GM18907 (cell line): ENCODE results near the gene ZEB1.
"Not testable (repeated sequence)": the region's sequence is repeated elsewhere in the genome, so short reads cannot be mapped to it uniquely, and the experiment has no call there.

Source experiments
- ATAC-seq: cut with Tn5 transposase; IDR thresholded peaks from one replicate; pipeline ENCODE4 v1.9.1; 2021; ENCODE audit warnings: mild to moderate bottlenecking, moderate library complexity; ENCODE audit not compliant: unreplicated experiment

The ZEB1 gene

DNA sequence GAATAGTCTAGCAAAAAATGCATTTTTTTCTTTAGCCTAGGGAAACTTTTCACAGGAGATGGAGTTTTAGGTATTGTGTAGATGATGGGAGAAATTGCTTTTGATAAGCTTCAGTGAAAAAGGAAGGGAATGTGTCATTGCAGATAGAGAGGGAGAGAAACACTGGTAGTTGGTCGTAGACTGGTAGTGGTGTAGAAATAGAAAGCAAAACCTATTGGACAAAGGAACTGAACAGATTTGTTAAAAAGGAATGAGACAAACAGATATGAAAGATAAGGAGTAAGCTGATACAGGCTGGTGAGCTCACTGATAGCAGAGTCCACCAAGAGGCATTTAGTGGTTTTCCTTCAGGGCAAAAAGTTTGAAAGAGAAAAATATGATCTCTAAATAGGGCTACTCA lies 94.3 kb downstream of the ZEB1 start:
- ATAC-seq = no peak

DNA sequence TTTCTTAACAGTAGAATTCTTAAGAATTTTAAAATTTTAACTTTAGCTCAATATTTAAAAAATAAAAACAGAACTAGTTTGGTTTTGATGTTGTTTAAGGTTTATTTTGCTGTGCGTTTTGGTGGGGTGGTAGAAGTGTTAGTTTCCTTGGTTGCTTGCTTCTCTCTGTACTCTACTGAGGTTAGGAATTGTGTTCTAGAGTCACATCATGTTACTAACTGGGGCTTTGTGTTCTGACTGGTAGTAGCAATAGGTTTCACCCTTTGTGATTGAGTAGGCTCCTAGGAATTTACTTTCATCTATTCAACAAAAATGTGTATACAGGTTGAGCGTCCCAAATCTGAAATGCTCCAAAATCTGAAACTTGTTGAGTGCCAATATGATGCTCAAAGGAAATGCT lies 99.5 kb downstream of the ZEB1 start:
- no peak for ATAC-seq

DNA sequence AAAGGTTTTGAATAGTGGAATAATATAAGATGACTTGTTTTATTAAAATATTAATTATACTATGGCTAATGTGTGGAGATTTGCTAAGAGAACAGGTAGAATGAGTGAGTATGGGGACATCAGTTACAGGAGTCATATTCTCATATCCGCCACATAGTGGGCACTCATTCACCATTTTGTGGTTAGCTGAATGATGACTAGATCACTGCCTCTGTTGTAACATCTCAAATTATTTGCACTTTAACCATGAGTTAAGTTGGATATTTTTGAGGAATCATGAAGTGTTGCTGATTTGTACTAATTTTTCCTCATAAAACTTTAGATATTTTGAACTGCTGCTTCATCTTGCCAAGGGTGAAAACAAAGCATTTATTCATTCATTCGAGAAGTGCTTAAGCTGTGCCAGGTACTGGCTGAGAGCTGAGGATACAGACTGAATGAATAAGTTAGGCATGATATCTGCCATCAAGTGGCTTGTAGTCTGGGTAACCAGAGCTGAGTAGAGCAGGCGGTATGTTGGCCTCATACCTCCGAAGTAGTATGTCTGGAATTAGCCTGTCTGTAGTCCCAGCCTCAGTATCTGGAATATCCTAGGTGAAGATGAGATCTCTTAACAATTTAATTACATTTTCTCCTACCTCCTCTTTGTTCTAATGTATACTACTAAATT lies 100.5 kb downstream of the ZEB1 start:
- no peak for ATAC-seq

DNA sequence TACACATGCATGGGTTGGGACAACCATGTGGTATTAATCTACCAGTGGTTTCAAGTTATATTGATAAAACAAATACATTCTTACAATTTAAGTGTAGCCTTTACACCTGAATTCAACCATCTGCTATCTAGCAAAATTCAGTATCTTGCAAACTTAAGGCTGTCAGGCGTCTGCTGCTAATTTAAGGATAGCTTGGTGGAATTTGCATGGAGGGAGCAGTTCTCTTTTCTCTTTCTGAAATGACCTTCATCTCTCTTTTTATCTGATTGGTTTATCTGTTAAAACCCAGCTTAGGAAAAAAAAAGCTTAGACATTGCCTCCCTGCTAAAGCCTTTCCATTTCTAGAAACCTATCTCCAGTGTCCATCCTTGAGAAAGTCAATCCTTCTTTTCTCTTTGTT lies 102.3 kb downstream of the ZEB1 start:
- ATAC-seq = no peak

DNA sequence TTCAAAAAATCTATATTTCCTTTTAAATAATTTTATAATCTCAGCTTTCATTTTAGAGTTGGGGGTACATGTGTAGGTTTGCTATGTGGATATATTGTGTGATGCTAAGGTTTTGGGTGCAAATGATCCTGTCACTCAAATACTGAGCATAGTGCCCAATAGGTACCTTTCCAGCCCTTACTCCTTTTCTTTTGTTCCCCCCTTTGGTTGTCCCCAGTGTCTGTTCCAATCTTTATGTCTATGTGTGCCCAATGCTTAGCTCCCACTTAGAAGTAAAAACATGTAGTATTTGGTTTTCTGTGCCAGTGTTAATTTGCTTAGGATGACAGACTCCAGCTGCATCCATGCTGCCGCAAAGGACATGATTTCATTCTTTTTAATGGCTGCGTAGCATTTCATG lies 103.6 kb downstream of the ZEB1 start:
- ATAC-seq = no peak

DNA sequence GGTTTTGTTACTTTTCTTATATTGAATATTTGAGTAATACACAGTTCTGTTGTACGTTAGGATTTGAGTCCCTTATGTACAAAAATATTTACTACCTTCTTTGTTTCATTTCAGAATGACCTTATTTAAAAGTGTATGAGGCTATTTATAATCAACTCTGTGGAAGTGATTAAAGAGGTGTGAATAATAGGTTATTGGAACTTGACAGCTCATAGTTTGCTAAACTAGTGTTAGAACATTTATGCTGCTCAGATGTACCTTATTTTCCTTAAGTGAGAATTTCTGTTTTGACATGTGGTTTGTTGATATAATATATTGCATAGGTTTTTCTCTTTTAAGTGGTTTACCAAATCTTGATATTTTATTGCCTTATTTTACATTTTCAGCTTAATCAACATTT lies 105.5 kb downstream of the ZEB1 start:
- ATAC-seq = no peak

DNA sequence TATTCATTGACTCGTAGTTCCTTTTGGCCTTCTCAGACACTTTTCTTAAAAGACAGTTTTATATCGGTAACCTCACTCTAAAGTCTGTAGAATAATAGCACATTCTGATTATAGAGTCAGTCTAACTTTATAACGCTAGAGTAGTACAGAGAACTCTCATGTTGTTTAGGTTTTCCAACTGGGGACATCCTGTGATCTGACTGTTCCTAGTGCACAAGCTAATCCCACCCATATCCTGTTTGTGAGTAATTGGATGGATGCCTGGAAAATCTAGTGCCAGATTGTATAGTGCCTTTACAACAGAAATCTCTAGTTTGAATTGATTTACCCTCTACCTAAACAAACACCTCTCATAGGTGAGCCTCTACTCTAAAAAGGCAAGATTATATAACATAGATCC lies 107.4 kb downstream of the ZEB1 start:
- ATAC-seq = no peak

DNA sequence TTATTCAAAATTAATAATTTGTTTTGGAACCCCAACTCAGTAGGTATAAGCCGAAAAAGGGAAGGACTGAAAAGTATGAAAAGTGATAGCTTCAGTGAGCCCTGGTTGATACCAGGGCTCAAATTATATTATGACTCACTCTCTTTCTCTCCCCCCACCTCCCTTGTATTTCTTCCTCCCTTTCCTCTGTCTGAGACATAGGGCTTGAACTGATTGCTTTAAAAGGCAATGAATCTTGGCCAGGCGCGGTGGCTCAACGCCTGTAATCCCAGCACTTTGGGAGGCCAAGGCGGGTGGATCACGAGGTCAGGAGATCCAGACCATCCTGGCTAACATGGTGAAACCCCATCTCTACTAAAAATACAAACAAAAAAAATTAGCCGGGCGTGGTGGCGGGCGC lies 108.3 kb downstream of the ZEB1 start:
- not testable (repeated sequence) for ATAC-seq

DNA sequence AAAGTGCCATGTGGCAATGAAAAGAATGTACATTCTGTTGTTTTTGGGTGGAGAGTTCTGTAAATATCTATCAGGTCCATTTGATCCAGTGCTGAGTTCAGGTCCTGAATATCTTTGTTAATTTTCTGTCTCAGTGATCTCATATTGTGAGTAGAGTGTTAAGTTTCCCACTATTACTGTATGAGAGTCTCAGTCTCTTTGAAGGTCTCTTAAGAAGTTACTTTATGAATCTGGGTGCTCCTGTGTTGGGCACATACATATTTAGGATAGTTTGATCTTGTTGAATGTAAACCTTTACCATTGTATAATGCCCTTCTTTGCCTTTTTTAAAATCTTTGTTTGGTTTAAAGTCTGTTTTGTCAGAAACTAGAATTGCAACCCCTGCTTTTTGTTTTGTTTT lies 109.5 kb downstream of the ZEB1 start:
- ATAC-seq = not testable (repeated sequence)

DNA sequence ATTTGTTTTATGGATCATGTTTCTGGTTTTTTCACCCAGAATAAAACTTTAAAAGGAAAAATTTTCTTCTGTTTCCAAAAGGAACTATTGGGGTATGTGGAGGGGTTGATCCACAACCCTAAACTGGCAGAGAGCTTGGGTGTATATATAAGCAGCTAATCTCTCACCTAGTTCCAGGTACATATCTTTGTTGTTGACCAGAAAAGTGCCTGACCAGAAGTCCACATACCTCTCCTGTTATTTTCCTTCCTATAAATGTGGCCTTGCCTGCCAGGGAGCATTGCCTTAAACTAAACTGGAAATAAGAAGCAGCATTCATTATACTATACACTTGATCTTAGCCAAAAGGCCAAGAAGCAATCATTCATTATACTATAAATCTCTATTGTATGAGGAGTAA lies 112.0 kb downstream of the ZEB1 start:
- ATAC-seq = no peak

DNA sequence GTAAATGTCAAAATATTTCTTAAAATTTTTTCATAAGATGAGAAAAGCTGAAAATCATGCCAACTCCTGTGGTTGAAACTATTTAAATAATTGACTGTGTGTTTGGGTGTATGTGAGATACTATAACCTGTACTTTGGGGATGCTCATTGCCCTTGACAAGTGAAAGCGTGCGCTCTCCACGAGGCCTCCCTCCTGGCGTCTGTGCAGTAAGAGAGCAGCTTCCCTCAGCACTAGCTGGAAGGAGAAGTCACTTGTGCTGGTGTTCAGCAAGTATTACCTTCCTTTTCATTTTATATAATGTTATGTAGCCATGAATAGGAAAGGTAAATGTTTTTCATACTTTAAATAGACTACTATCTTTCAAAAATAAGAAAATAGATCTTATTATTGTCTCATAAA lies 118.9 kb downstream of the ZEB1 start:
- no peak for ATAC-seq

DNA sequence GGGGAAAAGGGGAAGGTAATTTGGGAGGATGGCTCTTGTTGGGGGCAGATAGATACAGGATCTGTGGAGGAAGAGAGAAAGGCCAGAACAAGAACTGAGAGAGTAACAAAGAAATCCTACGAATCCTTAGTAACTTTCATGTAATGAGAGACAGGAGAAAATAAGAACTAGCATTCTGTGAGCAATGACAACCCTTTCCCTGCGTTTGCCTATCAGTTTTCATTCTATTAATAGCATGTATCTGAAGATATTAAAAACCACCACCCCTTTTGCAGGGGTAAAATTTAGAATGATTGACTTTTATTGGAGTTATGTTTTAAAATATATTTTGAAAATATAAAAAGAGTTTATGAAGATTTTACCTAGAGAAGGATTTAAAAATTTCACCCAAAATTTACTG lies 132.8 kb downstream of the ZEB1 start:
- ATAC-seq = no peak

DNA sequence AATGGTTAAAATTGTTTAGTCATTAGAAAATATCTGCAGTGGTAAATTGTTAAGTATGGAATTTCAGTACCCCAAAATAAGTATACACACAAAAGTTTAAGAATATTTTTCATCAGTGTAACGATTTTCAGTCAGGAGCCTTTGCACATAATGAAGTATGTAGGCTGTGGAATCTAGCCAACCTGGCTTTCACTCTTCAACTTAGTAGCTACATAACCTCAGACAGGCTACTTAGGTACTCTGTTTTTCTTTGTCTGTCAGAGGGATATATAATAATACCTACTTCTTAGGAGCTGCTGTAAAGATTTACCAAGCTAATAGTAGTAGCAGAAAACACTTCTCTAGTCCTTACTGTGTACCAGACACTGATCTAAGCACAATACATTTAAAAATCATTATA lies 137.5 kb downstream of the ZEB1 start:
- ATAC-seq = no peak

DNA sequence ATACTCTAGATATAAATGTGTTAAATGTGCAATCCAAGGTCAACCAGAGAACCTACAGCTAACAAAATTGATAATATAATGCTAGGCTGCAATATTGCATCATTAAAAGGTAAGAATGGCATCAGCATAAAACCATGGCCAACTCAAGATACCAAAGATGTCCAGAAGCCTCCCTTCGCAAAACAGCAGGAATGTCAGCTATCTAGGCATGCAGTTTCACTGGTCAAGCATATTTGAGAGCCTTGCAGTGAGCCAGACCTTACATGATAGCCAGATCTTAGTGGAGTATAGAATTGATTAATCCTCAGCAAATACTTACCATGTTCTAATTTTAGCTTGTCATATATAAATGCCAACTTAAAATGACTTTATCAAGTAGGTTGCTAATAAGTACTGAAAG lies 138.8 kb downstream of the ZEB1 start:
- ATAC-seq = no peak

DNA sequence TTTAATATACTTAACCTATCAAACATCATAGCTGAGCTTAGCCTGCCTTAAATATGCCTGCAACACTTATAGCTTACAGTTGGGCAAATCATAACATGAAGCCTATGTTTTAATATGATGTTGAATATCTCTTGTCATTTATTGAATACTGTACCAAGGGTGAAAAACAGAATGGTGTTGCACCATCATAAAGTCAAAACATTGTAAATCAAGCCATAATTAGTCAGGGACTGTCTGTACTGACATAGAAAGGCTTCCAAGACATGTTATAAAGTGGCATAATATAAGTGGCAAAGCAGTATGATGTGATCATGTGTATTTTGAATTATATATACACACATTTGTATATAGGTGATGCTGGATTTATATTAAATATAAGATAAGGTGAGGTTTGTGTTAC lies 140.0 kb downstream of the ZEB1 start:
- ATAC-seq = no peak

DNA sequence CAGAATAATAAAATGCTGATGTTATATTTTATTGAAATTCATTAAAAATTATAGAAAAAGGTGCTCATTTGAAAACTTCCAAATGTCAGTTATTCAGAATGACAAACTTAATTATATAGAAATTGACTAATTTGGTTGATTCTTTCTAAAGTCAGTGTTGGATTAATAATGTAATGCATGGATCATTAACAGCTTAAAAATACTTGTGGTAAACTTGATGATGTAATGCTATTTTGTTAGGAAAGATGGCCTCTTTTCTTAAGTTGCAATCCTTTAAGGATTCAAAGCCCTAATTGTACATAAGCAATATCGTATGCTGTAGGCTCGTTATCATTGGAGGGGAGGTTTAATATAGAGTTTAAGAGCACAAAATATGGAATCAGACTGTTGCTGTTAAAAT lies 141.2 kb downstream of the ZEB1 start:
- ATAC-seq = no peak

DNA sequence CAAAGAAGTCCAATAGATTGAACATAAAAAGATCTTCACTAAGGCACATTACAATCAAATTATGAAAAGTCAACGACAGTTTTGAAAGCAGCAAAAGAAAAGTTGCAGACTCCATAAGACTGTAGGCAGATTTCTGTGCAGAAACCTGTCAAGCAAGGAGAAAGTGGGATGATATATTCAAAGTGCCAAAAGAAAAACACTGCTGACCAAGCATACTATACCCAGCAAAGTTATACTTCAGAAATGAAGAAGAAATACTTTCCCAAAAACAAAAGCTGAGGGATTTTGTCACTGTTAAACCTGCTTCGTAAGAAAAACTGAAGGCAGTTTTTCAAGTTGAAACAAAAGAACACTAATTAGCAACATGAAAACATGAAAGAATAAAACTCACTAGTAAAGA lies 145.5 kb downstream of the ZEB1 start:
- ATAC-seq = no peak

DNA sequence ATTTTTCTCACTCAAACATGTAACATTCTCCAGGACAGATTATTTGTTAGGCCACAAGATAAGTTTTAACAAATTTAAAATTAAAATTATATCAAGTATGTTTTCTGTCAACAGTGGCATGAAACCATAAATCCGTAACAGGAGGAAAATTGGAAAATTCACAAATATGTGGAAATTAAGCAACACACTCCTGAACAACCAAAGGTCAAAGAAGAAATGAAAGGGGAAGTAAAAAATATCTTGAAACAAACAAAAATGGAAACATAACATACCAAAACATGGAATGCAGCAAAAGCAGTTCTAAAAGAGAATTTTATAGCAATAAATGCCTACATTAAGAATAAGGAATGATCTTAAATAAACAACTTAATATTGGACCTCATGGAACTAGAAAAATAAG lies 147.3 kb downstream of the ZEB1 start:
- ATAC-seq = no peak

DNA sequence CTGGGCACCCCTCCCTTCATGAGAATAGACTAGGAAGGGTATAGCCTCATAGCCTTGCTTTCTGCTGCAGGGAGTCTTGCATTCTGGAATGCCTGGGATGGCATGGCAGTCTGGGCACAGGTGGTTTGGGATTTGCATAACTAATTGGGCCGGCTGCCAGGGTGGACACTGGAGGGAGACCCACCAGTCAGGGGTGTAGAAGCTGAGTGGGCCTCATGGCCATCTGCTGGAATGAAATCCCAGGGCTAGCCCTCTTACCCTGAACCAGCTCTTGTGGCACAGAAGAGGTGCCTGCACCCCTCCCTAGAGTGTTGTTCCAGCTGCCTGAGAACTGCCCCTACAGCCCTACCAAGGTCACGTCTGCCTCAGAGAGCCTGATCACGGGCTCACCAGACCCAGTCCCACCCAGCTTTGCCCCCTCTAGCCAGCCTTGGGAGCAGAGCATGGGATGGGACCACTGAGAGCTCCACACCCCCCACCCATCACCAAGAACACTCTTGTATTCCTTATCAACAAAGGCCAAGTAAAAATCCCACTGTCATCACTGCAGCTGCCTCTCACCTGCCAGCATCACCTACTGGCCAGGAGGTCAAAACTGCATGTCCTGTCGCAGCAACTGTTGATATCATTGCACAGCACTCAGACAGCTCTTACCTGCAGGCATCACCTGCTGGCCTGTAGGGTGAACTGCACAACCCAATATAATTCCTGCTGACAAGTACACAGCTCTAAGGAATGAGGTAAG lies 148.9 kb downstream of the ZEB1 start:
- ATAC-seq = no peak

DNA sequence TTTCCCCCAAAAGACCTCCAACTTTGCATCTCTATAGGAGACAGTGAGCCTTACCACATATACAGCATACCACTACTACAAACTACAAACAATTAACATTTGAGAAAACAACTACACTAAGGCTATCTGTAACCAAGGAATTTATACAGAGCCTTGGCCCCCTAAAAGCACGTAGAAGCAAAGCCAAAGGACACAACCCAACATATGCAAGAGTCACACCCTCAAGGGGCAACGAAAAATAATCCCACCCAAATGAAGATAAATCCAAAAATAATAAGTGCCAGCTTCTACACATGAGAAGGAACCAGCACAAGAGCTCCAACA lies 149.5 kb downstream of the ZEB1 start:
- no peak for ATAC-seq

DNA sequence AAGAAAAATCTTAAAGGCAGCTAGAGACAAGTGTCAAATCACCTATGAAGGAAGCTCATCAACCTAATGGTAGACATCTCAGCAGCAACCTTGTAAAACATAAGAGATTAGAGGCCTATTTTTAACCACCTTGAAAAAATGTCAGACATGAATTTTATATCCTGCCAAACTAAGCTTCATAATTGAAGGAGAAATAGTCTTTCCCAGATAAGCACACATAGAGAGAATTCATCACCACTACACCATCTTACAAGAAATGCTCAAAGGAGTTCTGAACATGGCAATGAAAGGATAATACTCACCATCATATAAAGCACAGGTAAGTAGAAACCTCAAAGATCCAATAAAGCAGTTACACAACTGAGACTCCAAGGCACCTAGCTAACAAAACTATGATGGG lies 156.5 kb downstream of the ZEB1 start:
- no peak for ATAC-seq

DNA sequence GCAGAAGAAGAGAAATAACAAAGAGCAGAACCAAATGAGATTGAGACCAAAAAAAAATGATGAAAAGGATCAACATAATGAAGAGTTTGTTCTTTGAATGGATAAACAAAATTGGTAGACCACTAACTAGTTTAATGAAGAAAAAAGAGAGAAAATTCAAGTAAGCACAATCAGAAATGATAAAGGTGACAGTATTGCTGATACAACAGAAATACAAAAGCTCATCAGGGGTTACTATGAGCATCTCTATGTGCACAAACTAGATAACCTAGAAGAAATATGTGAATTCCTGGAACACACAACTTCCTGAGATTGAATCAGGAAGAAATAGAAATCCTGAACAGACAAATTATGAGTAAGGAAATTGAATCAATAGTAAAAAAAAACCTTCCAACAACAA lies 157.1 kb downstream of the ZEB1 start:
- ATAC-seq = no peak

DNA sequence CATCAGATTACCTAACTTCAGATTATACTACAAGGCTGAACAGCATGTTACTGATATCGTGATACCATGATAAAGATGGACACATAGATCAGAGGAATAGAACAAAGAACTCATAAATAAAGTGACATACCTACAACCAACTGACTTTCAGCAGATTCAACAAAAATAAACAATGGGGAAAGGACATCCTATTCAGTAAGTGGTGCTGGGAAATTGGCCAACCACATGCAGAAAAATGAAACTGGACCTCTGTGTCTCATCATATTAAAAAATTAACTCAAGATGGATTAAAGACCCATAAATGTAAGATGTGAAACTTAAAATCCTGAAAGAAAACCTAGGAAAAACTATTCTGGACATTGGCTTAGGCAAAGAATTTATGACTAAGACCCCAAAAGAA lies 158.6 kb downstream of the ZEB1 start:
- no peak for ATAC-seq
